Caco-2 (cell line): Measurements from ENCODE around the gene ADCYAP1R1. TPM values are rescaled to one million over a fixed set of nuclear protein-coding genes. Genes with fewer than 3 reads are reported as not detected.

ENCODE experiments used
- BruUV-seq: library from RNA; stranded (reverse); fragments of 400-500 nt; replicated peaks from 2 replicates; lab custom pipeline; 2021; lab: Mats Ljungman, UMichigan
- CTCF ChIA-PET: fragments of 300-600 bp; sonication (Branson Sonifier 250); formaldehyde crosslinking; loops from one replicate; lab custom pipeline; 2022; ENCODE audit warnings: antibody characterized with exemption; lab: Charles Lee
- POLR2A ChIA-PET: fragments of 300-600 bp; sonication (Branson Sonifier 250); formaldehyde crosslinking; loops from one replicate; lab custom pipeline; 2022; ENCODE audit warnings: antibody characterized with exemption; lab: Charles Lee
- DNase-seq, 2 experiments: peaks; one replicate each; pipeline versions ENCODE4 v3.0.0 to v3.0.0-alpha.2; 2020 to 2022
- H3K27me3 ChIP-seq: replicated peaks from 2 replicates; pipeline ENCODE4 v1.6.0; 2011; ENCODE audit warnings: low read length; ENCODE audit not compliant: control insufficient read depth, insufficient read depth
- H3K36me3 ChIP-seq: 2 replicates; pipeline ENCODE4 v1.5.1; 2011; ENCODE audit warnings: low read length; ENCODE audit not compliant: control insufficient read depth, insufficient read depth
- H3K4me1 ChIP-seq: fragments of 250-450 bp; sonication (Bioruptor Pico); 2 replicates; pipeline ENCODE4 v1.5.1; 2020; ENCODE audit warnings: mild to moderate bottlenecking
- H3K4me3 ChIP-seq: 2 replicates; pipeline ENCODE4 v1.5.1; 2011; ENCODE audit warnings: low read depth, mild to moderate bottlenecking, control low read depth, low read length
- H3K9me3 ChIP-seq: fragments of 250-450 bp; sonication (Bioruptor Pico); 2 replicates; pipeline ENCODE4 v1.5.1; 2020; ENCODE audit warnings: mild to moderate bottlenecking, moderate library complexity
- H3K27ac Mint-ChIP-seq: one replicate; pipeline ENCODE4 v1.8.0; 2022; ENCODE audit warnings: mixed read lengths; ENCODE audit not compliant: unreplicated experiment
- H3K27me3 Mint-ChIP-seq: one replicate; pipeline ENCODE4 v1.8.0; 2022; ENCODE audit warnings: mixed read lengths; ENCODE audit not compliant: insufficient read depth, unreplicated experiment
- H3K36me3 Mint-ChIP-seq: one replicate; pipeline ENCODE4 v1.8.0; 2022; ENCODE audit warnings: mild to moderate bottlenecking, mixed read lengths; ENCODE audit not compliant: insufficient read depth, unreplicated experiment
- H3K4me1 Mint-ChIP-seq: one replicate; pipeline ENCODE4 v1.8.0; 2022; ENCODE audit warnings: low read depth, mixed read lengths; ENCODE audit not compliant: unreplicated experiment
- H3K4me3 Mint-ChIP-seq: one replicate; pipeline ENCODE4 v1.8.0; 2022; ENCODE audit warnings: mild to moderate bottlenecking, moderate library complexity, mixed read lengths; ENCODE audit not compliant: unreplicated experiment
- H3K9me3 Mint-ChIP-seq: one replicate; pipeline ENCODE4 v1.8.0; 2022; ENCODE audit warnings: mixed read lengths; ENCODE audit not compliant: unreplicated experiment
- CTCF ChIP-seq, 2 experiments: fragments of 200-600 bp in 1 of 2; IDR thresholded peaks; 1 replicate in 1 of 2; 2 replicates in 1 of 2; pipeline versions ENCODE4 v1.5.1 to v1.8.0; 2011 to 2022; ENCODE audit warnings: antibody characterized with exemption in 1 of 2, control low read depth in 1 of 2, inconsistent platforms in 1 of 2, low read depth in 1 of 2, low read length in 1 of 2, mild to moderate bottlenecking in 1 of 2, moderate library complexity in 1 of 2; ENCODE audit not compliant: insufficient read depth in 1 of 2, severe bottlenecking in 1 of 2, unreplicated experiment in 1 of 2
- intact Hi-C: fragments of 100-400 bp; cut with micrococcal nuclease; formaldehyde crosslinking; loops from one replicate; pipeline ENCODE4 v1.10.0; 2022; ENCODE audit not compliant: unreplicated experiment
- total RNA-seq: library from RNA; stranded (reverse); gene quantifications from 2 replicates; pipeline ENCODE4 v1.2.3, GENCODE V29; 2022

Gene ADCYAP1R1
- total RNA-seq, 1 experiment from 2014 or later = not detected

- no peak overlapping the region for H3K27ac Mint-ChIP-seq
- H3K36me3 ChIP-seq = no peaks in the 10 kb centered on the region
- intact Hi-C loops = no loop called here
- no peaks in the 10 kb centered on the region for H3K9me3 ChIP-seq
- H3K27me3 Mint-ChIP-seq = peaks cover 22% of the 10 kb centered on the region
- H3K27me3 ChIP-seq = peaks cover 4% of the 10 kb centered on the region; the same call in 1 of the 2 replicates
- no peak overlapping the region for H3K4me3 ChIP-seq
- ChIA-PET CTCF (interaction anchor here (0.7 kb wide), 1 partner anchor 91 kb away, joined by 3 read pairs; no protein-coding TSS in a partner anchor), POLR2A (interaction anchor here (0.6 kb wide), 1 partner anchor 348 kb away, joined by 3 read pairs; no protein-coding TSS in a partner anchor)
- no peaks in the 10 kb centered on the region for H3K36me3 Mint-ChIP-seq
- no peaks in the 10 kb centered on the region for H3K9me3 Mint-ChIP-seq
- no peaks in the 10 kb centered on the region for H3K4me1 ChIP-seq
- DNase-seq = no peak
- TF ChIP-seq CTCF (IDR thresholded peaks at IDR 0.05; ENCODE audit: insufficient read depth in 1 of 2, low read depth in 1 of 2, low read length in 1 of 2, severe bottlenecking in 1 of 2, unreplicated experiment in 1 of 2) = no peak
- no peak overlapping the region for H3K4me3 Mint-ChIP-seq
- no TSS peak for BruUV-seq
- no peaks in the 10 kb centered on the region for H3K4me1 Mint-ChIP-seq
These were observed 22.9 kb downstream of the ADCYAP1R1 start for GRCh38 chr7:31075086-31075405.

DNA sequence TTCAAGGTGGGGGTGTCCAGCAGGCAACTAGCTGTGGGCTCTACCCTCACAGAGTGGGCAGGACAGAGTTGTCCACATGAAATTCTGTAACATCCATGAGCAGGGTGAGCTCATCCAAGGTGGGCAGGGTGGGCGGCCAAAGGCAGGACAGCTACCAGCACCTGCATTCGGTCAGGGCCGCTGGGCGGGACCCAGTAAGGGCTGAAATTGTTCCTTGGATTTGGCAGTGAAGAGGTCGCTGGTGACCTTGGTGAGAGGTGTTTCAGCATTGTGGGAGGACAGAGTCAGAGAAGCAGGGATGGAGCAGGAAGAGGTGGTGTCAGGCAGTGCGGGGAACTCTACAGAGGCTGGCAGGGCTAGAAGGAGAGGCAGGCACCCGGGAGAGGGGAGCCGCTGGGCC, 23.9 kb downstream of the ADCYAP1R1 start:
- H3K4me3 Mint-ChIP-seq = no peak overlapping the region
- H3K27me3 Mint-ChIP-seq = peaks cover 27% of the 10 kb centered on the region
- BruUV-seq = no TSS peak
- ChIA-PET POLR2A (no interaction called here), CTCF (interaction anchor here (0.5 kb wide), 1 partner anchor 59 kb away, joined by 3 read pairs; no protein-coding TSS in a partner anchor)
- no peaks in the 10 kb centered on the region for H3K36me3 ChIP-seq
- H3K9me3 Mint-ChIP-seq = no peaks in the 10 kb centered on the region
- no peak overlapping the region for H3K27ac Mint-ChIP-seq
- H3K36me3 Mint-ChIP-seq = no peaks in the 10 kb centered on the region
- TF ChIP-seq CTCF (IDR thresholded peaks at IDR 0.05; ENCODE audit: insufficient read depth in 1 of 2, low read depth in 1 of 2, low read length in 1 of 2, severe bottlenecking in 1 of 2, unreplicated experiment in 1 of 2) = no peak
- H3K4me1 Mint-ChIP-seq = no peaks in the 10 kb centered on the region
- H3K9me3 ChIP-seq = no peaks in the 10 kb centered on the region
- no peak for DNase-seq
- H3K4me3 ChIP-seq = no peak overlapping the region
- intact Hi-C loops = no loop called here
- no peaks in the 10 kb centered on the region for H3K4me1 ChIP-seq
- H3K27me3 ChIP-seq = peaks cover 4% of the 10 kb centered on the region; the same call in 1 of the 2 replicates

- H3K4me1 Mint-ChIP-seq = no peaks in the 10 kb centered on the region
- H3K27ac Mint-ChIP-seq = no peak overlapping the region
- no peak overlapping the region for H3K4me3 Mint-ChIP-seq
- H3K27me3 Mint-ChIP-seq = peaks cover 27% of the 10 kb centered on the region
- DNase-seq = no peak
- Histone ChIP-seq H3K27me3 (peaks cover 4% of the 10 kb centered on the region; the same call in 1 of the 2 replicates), H3K4me1 (no peaks in the 10 kb centered on the region), H3K36me3 (no peaks in the 10 kb centered on the region), H3K9me3 (no peaks in the 10 kb centered on the region), H3K4me3 (no peak overlapping the region)
- BruUV-seq = no TSS peak
- H3K9me3 Mint-ChIP-seq = no peaks in the 10 kb centered on the region
- CTCF ChIA-PET = no interaction called here
- POLR2A ChIA-PET = no interaction called here
- H3K36me3 Mint-ChIP-seq = no peaks in the 10 kb centered on the region
- TF ChIP-seq CTCF (IDR thresholded peaks at IDR 0.05; ENCODE audit: insufficient read depth in 1 of 2, low read depth in 1 of 2, low read length in 1 of 2, severe bottlenecking in 1 of 2, unreplicated experiment in 1 of 2) = no peak
- intact Hi-C loops = no loop called here
These were observed 24.7 kb downstream of the ADCYAP1R1 start for GRCh38 chr7:31076641-31077310.
